ENCODE data around the gene RFX3. TPM values are rescaled to one million over a fixed set of nuclear protein-coding genes. Genes with fewer than 3 reads are reported as not detected.

The RFX3 gene
- total RNA-seq, 2 donors from 2014 or later, result 4.6 to 6.5 TPM

GRCh38 chr9:3549225-3549624 lies 23.4 kb upstream of the RFX3 start:
- intact Hi-C loops (cut with DNase I), result no loop called here
- DNase-seq, result no peak
- no peaks in the 10 kb centered on the region for H3K9me3 ChIP-seq

GRCh38 chr9:3548648-3549047 lies 22.8 kb upstream of the RFX3 start:
- ATAC-seq, result no peak
- Histone ChIP-seq H3K36me3 (replicated peaks in 1 of 2; ENCODE audit: insufficient read depth in 1 of 2, low read depth in 2 of 2) (no peaks in the 10 kb centered on the region), H3K9me3 (no peaks in the 10 kb centered on the region), H3K27ac (no peak overlapping the region), H3K27me3 (no peaks in the 10 kb centered on the region), H3K4me1 (no peaks in the 10 kb centered on the region), H3K4me3 (no peak overlapping the region)
- TF ChIP-seq CTCF (IDR thresholded peaks at IDR 0.05) (no peak), POLR2A (IDR thresholded peaks at IDR 0.05) (no peak)
- no peak for DNase-seq
- 80 to 91% methylated on average over 1 of the region's 1 CpG for WGBS, 2 donors
- intact Hi-C loops (cut with DNase I), result no loop called here

More at GRCh38 chr9:3549225-3549624, 23.4 kb upstream of the RFX3 start:
- H3K4me1 ChIP-seq, result no peaks in the 10 kb centered on the region
- no peak for TF ChIP-seq CTCF (IDR thresholded peaks at IDR 0.05)
- TF ChIP-seq POLR2A (IDR thresholded peaks at IDR 0.05), result no peak
- H3K27me3 ChIP-seq, result no peaks in the 10 kb centered on the region
- no peaks in the 10 kb centered on the region for H3K36me3 ChIP-seq (replicated peaks in 1 of 2; ENCODE audit: insufficient read depth in 1 of 2, low read depth in 2 of 2)
- ATAC-seq, result no peak
- H3K27ac ChIP-seq, result no peak overlapping the region
- H3K4me3 ChIP-seq, result no peak overlapping the region

- no peaks in the 10 kb centered on the region for H3K9me3 ChIP-seq
- ATAC-seq, result no peak
- no peak for DNase-seq
- intact Hi-C loops (cut with DNase I), result no loop called here
- H3K4me1 ChIP-seq, result no peaks in the 10 kb centered on the region
- no peak overlapping the region for H3K4me3 ChIP-seq
- 78 to 92% methylated on average over 1 of the region's 1 CpG for WGBS, 2 donors
- TF ChIP-seq POLR2A (IDR thresholded peaks at IDR 0.05) (no peak), CTCF (IDR thresholded peaks at IDR 0.05) (no peak)
- no peaks in the 10 kb centered on the region for H3K36me3 ChIP-seq (replicated peaks in 1 of 2; ENCODE audit: insufficient read depth in 1 of 2, low read depth in 2 of 2)
- no peaks in the 10 kb centered on the region for H3K27me3 ChIP-seq
- H3K27ac ChIP-seq, result no peak overlapping the region
Measured at GRCh38 chr9:3541206-3541605, 15.4 kb upstream of the RFX3 start.

GRCh38 chr9:3534614-3535404 lies 9.0 kb upstream of the RFX3 start:
- no peak for DNase-seq
- H3K4me3 ChIP-seq, result no peak overlapping the region
- 71 to 81% methylated on average over 6 of the region's 6 CpGs for WGBS, 2 donors
- ATAC-seq, result no peak
- intact Hi-C loops (cut with DNase I), result no loop called here
- no peak overlapping the region for H3K27ac ChIP-seq
- no peaks in the 10 kb centered on the region for H3K9me3 ChIP-seq
- no peaks in the 10 kb centered on the region for H3K4me1 ChIP-seq
- no peaks in the 10 kb centered on the region for H3K36me3 ChIP-seq (replicated peaks in 1 of 2; ENCODE audit: insufficient read depth in 1 of 2, low read depth in 2 of 2)
- H3K27me3 ChIP-seq, result no peaks in the 10 kb centered on the region
- no peak for TF ChIP-seq CTCF (IDR thresholded peaks at IDR 0.05)
- no peak for TF ChIP-seq POLR2A (IDR thresholded peaks at IDR 0.05)

- no peaks in the 10 kb centered on the region for H3K27me3 ChIP-seq
- intact Hi-C loops (cut with DNase I), result no loop called here
- H3K4me3 ChIP-seq, result no peak overlapping the region
- peaks cover 15% of the 10 kb centered on the region for H3K4me1 ChIP-seq
- H3K27ac ChIP-seq, result no peak overlapping the region
- DNase-seq (no peak), ATAC-seq (no peak)
- H3K36me3 ChIP-seq (replicated peaks in 1 of 2; ENCODE audit: insufficient read depth in 1 of 2, low read depth in 2 of 2), result no peaks in the 10 kb centered on the region
- H3K9me3 ChIP-seq, result no peaks in the 10 kb centered on the region
- TF ChIP-seq CTCF (IDR thresholded peaks at IDR 0.05), result no peak
- no peak for TF ChIP-seq POLR2A (IDR thresholded peaks at IDR 0.05)
Measured at GRCh38 chr9:3532158-3532557, 6.4 kb upstream of the RFX3 start.

Measured in body of pancreas (tissue), 4 donors.